GM21529 (cell line): Measurements from ENCODE around the gene CLEC10A.

ENCODE experiments used
- ATAC-seq: cut with Tn5 transposase; IDR thresholded peaks from one replicate; pipeline ENCODE4 v1.9.1; 2021; ENCODE audit not compliant: unreplicated experiment

Gene CLEC10A

GRCh38 chr17:7042501-7043181 is 37.4 kb downstream of the CLEC10A start:
- no peak for ATAC-seq

DNA sequence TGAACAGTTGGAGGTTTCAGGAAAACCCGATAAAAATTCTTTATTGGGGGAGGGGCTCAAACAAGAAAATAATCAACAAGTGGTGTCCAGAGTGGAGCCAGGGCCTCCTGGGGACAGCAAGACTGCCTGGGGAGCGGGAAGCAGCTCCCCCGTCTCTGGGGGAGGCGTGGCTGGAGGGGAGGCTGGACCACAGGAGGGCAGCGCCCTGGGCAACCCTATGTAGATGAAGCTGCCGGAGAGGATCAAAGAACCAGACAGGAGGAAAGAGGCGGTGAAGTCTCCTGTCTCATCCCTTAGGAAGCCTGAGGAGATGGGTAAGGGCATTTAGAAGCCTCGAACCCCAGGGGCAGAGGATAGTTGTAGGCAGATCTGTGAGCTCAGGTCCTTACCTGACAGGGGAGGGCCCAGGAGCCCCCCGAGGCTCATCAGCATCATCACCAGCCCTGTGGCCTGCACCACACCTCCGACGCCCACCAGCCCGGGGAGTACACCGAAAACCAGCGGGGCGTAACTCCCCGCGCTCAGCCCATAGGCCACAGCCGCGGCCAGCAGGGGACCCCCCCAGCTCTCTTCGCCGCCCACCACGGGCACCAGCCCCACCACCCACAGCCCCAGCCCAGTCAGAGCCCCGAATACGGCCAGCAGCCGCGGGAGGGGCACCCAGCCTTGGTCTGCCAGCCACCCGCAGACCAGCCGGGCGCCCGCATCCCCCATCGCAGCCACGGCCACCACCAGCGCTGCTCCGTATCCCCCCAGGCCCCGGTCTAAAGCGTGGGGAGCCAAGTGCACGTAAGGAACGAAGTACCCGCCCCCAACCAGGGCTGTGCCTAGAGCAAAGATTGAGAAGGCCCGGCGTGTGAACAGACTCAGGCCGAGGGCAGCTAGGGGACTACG is 38.2 kb downstream of the CLEC10A start:
- no peak for ATAC-seq

- no peak for ATAC-seq
These were observed 40.2 kb downstream of the CLEC10A start for GRCh38 chr17:7039832-7040231.

- no peak for ATAC-seq
These were observed 41.8 kb downstream of the CLEC10A start for GRCh38 chr17:7038025-7038862.

DNA sequence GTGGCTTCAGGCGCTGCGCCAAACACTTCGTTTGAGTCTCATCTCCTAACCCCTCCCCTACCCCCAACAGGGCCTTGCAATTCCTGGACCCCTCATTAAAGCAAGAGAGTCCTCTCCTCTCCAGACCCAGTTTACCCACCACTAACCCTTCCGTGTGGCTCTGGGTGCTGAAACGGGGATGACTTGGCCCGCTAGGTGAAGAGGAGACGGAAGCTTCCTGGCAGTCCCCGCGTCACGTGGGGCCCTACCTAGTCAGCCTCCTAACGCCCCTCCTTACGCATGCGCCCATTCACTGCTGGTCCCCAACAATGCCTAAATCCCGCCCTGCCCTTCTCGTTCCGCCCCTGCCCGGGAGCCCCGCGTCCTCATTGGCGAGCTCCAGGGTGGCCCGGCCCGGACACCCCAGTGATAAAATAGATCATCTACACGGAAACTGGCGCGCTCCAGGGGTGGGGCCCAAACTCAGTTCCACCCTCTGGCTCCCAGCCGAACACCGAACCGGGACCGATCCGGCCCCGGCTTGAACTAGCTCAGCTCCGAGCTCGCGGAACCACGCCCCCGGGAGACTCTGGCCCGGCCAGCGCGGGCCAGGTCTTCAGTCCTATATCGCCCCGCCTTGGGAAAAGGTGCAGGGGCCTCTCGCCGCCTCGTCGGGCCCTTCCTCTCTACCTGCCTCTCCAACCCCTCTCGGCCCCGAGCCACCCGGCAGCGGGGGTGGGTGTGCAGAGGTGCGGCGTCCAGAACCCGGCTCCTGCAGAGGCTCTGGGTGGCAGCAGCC is 44.3 kb downstream of the CLEC10A start, which contains the start of gene SLC16A13:
TSS of gene SLC16A13 (plus strand) at position 425 of the 778 bp plus-strand sequence. CDS start 368 bp downstream, outside the sequence.
- peak; percentile 89 for ATAC-seq

DNA sequence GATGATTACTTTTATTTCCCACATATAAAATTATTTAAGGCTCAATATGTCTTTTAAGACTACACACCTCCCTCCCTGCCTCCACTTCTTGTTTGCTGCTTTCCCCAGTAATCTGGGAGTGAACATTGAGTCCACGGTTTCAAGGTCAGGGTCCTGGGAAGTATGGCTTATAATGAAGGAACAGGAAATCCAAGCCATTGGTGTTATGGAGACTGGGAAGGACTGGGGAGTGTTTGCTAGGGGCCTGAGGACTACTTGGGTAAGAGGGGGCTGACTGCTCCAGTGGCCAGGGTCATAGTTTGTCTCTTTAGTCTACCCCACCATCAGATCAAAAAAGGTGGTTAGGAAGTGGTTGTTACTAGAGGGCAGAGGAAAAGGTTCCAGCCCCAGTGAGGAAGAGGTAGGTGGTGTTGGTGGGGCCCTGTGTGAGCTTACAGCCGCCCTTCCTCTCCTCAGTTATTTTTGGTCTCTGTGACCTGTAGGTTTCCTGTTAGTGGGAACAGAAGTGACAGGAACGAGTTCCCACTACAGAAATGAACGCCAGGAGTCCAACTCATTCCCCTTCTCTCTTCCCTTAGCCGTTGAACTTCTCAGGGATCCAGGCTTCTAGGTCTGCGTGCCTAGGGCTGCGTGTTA is 45.0 kb downstream of the CLEC10A start:
- peak; percentile 24 for ATAC-seq

DNA sequence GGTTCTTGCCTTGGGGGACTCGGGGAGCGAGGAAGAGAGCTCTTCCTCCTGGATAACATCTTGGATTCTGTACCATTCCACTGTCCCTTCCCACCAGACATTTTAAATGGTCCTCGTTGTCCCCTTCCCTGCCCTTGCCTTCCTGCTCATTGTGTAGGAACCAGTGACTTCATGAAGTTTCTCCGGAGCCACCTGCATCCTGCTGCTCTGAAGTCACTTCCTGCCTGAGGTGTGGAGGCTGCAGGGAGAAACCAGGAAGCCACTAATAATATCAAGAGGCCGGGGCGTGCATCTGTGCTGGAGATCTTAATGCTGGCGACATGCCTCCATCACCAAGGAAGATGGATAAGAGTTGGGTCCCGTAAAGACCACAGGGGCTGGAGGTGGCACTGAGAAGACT is 50.4 kb downstream of the CLEC10A start:
- no peak for ATAC-seq

DNA sequence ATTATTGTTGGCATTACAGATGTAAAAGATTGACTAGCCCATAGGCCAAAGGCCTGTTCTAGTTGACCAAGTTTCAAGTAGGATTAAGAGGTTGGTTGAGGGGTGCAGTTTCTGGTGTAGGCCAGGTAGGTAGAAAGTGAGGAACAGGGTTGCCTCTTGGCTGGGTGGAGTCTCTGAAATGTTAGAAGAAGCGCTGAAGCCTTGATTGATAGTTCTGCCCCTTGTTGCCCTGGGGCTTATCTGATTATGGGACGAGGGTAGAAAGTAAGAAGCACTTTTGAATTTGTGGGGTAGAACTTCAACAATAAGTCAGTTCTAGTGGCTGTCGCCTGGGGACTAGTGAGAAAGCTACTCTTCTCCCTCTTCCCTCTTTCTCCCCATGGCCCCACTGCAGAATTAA is 51.0 kb downstream of the CLEC10A start:
- no peak for ATAC-seq

- ATAC-seq: no peak
These were observed 52.7 kb downstream of the CLEC10A start for GRCh38 chr17:7027335-7027734.

- ATAC-seq: no peak
These were observed 53.5 kb downstream of the CLEC10A start for GRCh38 chr17:7026471-7027115.

DNA sequence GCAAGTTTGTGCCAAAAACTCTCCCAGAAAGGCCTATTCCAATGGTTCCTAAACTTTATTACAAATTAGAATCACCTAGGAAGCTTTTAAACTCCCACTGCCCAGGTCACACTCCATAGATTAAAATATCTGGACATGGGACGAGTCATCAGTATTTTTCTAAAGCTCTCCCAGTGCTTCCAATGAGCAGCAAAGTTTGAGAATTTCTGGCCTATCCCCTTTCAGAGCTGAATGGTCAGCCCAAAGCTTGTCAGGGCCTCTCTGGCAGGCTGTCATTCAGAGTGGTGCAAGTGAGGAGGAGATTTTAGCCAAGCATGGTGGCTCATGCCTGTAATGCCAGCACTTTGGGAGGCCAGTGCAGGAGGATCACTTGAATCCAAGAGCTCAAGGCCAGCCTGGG is 54.8 kb downstream of the CLEC10A start:
- ATAC-seq: no peak
